Esophagus squamous epithelium (tissue), 5 donors: ENCODE measurements around the gene MXI1. TPM values are rescaled to one million over a fixed set of nuclear protein-coding genes. Genes with fewer than 3 reads are reported as not detected.
"Not testable (repeated sequence)": the region's sequence is repeated elsewhere in the genome, so short reads cannot be mapped to it uniquely, and the experiment has no call there.

Source experiments
- DNase-seq: peaks from one replicate; lab custom pipeline; 2025; lab: John Stamatoyannopoulos, UW
- H3K27ac ChIP-seq, 4 donors: fragments of 200-600 bp; sonication (generic); one replicate each; pipeline ENCODE4 v1.5.1; 2016 to 2019; ENCODE audit warnings: mild to moderate bottlenecking in 1 of 4
- H3K27me3 ChIP-seq, 4 donors: fragments of 200-600 bp; sonication (generic); 1 replicate in 3 of 4; 2 replicates in 1 of 4; pipeline versions ENCODE4 v1.5.1 to v1.6.0; 2017 to 2021; ENCODE audit warnings: antibody characterized with exemption in 1 of 4
- H3K36me3 ChIP-seq, 3 donors: fragments of 200-600 bp; sonication (generic); one replicate each; pipeline ENCODE4 v1.5.1; 2016 to 2019
- H3K4me1 ChIP-seq, 3 donors: fragments of 200-600 bp; sonication (generic); one replicate each; pipeline ENCODE4 v1.5.1; 2017 to 2019
- H3K4me3 ChIP-seq, 4 donors: fragments of 200-600 bp; sonication (generic); 1 replicate in 3 of 4; 2 replicates in 1 of 4; pipeline ENCODE4 v1.5.1; 2016 to 2019; ENCODE audit warnings: mild to moderate bottlenecking in 2 of 4, moderate library complexity in 1 of 4
- H3K9me3 ChIP-seq, 3 donors: fragments of 200-600 bp; sonication (generic); one replicate each; pipeline ENCODE4 v1.5.1; 2016 to 2019
- POLR2A ChIP-seq, 4 donors: fragments of 450-650 bp; IDR thresholded peaks; one replicate each; pipeline ENCODE4 v1.6.1; 2017; ENCODE audit warnings: antibody characterized with exemption in 4 of 4, mild to moderate bottlenecking in 4 of 4, moderate library complexity in 3 of 4
- WGBS, 2 donors: methylation state at CpG; one replicate each; pipeline ENCODE4 v1.1.5; 2018; 5-methylcytosine and 5-hydroxymethylcytosine counted together
- intact Hi-C: fragments of 100-400 bp; cut with DNase I; formaldehyde crosslinking; loops from one replicate; pipeline ENCODE4 v1.15.0; 2022
- total RNA-seq, 4 donors: library from RNA; depleted of rRNA; stranded (reverse); fragments of >200 nt; gene quantifications; one replicate each; pipeline ENCODE4 v1.1.0, GENCODE V29; 2016
- TF ChIP-seq, protein P1 (sequence below), 6 experiments: fragments of 450-650 bp in 4 of 6; fragments of 200-600 bp in 2 of 6; sonication (generic) in 2 of 6; IDR thresholded peaks; one replicate each; pipeline ENCODE4 v1.5.1; 2016 to 2019; ENCODE audit warnings: antibody characterized with exemption in 6 of 6, mild to moderate bottlenecking in 4 of 6, moderate library complexity in 4 of 6
- donor health status: DM: yes; HTN: yes; CAD: no.

Gene MXI1
- total RNA-seq, 4 donors from 2014 or later = 16.0 to 53.2 (median 35.0) TPM

DNA sequence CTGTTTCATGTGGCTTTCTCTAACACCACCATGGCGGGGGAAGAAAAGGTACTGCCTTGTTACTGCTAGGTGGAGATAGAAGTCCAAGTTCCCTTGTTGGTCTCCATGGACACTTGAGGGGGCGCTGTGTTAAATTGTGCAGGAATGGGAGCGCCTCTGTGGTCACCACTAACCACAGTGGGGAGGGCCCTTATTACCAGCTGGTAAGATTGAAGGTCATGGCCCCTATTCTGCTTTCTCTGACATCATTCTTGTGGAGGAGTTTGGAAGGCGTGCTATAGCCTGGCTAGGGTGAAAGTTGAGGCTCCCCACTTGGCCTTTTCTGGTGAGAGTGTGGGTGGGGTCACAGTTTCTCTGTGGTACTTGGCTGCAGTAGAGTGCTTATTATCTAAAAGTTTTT, 14.9 kb upstream of the MXI1 start:
- no peak for DNase-seq
- Histone ChIP-seq H3K27me3 (peaks cover 0 to 12% (median 0%) of the 10 kb centered on the region in 4 donors), H3K9me3 (no peaks in the 10 kb centered on the region), H3K4me1 (peaks cover 0 to 4% (median 2%) of the 10 kb centered on the region in 3 donors), H3K36me3 (no peaks in the 10 kb centered on the region), H3K27ac (no peak overlapping the region), H3K4me3 (no peak overlapping the region)
- intact Hi-C loops = no loop called here
- TF ChIP-seq, protein P1, sequence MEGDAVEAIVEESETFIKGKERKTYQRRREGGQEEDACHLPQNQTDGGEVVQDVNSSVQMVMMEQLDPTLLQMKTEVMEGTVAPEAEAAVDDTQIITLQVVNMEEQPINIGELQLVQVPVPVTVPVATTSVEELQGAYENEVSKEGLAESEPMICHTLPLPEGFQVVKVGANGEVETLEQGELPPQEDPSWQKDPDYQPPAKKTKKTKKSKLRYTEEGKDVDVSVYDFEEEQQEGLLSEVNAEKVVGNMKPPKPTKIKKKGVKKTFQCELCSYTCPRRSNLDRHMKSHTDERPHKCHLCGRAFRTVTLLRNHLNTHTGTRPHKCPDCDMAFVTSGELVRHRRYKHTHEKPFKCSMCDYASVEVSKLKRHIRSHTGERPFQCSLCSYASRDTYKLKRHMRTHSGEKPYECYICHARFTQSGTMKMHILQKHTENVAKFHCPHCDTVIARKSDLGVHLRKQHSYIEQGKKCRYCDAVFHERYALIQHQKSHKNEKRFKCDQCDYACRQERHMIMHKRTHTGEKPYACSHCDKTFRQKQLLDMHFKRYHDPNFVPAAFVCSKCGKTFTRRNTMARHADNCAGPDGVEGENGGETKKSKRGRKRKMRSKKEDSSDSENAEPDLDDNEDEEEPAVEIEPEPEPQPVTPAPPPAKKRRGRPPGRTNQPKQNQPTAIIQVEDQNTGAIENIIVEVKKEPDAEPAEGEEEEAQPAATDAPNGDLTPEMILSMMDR (IDR thresholded peaks at IDR 0.05) = no peak
- no peak for TF ChIP-seq POLR2A (IDR thresholded peaks at IDR 0.05)
- 68 to 73% methylated on average over 3 of the region's 4 CpGs for WGBS, 2 donors

DNA sequence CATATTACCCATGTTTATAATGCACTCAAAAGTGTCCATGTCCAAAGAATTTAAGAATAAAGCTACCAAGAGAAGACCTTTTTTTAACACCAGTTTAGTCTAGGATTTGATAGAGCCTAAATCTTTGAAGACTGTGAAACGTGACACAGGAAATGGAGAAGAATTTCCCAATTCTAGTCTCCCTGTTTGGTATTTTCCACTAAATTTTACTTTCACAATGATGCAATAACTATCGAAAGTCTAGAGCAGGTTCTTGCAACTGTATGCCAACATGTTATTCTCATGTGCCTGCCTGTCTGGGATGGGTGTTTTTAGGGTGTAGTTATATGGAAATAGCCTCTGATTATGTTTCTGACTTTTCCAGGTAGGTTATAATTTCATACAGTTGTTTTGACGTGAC, 6.9 kb upstream of the MXI1 start:
- peaks cover 0 to 4% (median 0%) of the 10 kb centered on the region in 3 donors for H3K4me1 ChIP-seq
- no peak for TF ChIP-seq POLR2A (IDR thresholded peaks at IDR 0.05)
- TF ChIP-seq, protein P1 (IDR thresholded peaks at IDR 0.05) = no peak
- H3K36me3 ChIP-seq = no peaks in the 10 kb centered on the region
- H3K4me3 ChIP-seq = no peak overlapping the region
- DNase-seq = no peak
- intact Hi-C loops = loop anchor here (10.0 kb wide), 1 partner anchor 56 kb away; no protein-coding TSS in a partner anchor
- 46 to 47% methylated on average over 3 of the region's 3 CpGs for whole genome bisulfite sequencing, 2 donors
- H3K27ac ChIP-seq = no peak overlapping the region
- H3K9me3 ChIP-seq = no peaks in the 10 kb centered on the region
- peaks cover 0 to 5% (median 0%) of the 10 kb centered on the region in 4 donors for H3K27me3 ChIP-seq

DNA sequence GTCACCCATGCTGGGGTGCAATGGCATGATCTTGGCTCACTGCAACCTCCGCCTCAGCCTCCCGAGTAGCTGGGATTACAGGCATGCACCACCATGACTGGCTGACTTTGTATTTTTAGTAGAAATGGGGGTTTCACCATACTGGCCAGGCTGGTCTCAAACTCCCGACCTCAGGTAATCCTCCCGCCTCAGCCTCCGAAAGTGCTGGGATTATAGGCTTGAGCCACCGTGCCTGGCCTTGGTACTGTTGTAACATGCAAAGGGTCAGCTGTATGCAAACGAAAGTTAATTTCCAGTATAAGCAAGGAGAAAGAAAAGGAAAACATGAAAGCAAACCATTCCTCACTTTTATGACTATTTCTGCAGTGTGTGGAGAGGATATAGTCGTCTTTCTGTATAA, 6.4 kb upstream of the MXI1 start:
- H3K9me3 ChIP-seq, H3K4me3 ChIP-seq, DNase-seq, H3K36me3 ChIP-seq, H3K27me3 ChIP-seq, H3K27ac ChIP-seq, H3K4me1 ChIP-seq: not testable (repeated sequence)
- intact Hi-C loops = loop anchor here (10.0 kb wide), 1 partner anchor 56 kb away; no protein-coding TSS in a partner anchor
- WGBS, 2 donors = 65 to 76% methylated on average over 7 to 8 of the region's 8 CpGs

DNA sequence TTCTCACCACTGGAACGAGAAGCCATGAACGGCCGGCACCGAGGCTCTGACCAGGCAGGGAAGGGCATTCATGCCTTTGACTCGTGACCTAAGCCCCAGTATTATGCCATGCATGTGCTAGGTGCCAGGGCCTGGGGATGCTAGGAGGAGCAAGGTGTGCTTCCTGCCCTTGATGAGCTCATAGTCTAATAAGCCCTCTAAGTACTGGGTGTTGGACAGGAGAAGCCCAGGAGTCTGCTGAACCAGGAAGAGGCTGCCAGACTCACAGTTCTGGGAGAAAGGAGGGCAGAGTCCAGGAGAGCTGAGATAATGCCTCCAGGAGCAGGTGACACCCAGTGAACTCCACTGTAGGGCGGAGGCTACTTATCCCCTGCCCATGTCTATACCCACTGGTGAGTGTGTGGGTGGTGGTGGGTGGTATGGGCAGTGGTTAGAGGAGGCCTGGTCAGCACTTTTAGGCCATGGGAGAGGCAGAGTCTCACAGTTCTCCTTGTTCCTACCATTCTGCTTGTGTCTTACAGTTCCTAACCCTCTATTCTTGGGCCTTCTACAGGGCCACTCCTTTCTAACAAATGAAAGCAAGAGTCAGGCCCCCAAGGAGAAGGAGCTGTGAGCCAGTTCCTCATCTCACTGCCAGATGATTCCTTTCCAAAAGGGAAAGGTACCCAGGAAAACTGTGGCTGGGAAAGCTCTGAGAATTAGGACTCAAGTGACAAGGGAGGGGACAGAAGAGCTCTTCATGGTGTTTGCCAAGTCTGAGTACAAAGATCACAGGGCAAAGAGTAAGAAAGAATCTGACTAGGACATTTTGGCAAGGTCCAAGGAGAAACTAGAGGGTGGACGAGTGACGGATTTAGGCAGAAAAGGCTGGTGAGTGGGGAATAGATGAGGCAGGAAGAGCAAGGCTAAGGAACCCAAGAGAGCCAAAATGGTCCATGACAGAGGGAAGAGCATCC, 3.6 kb upstream of the MXI1 start:
- peaks cover 0 to 14% (median 5%) of the 10 kb centered on the region in 3 donors for H3K4me1 ChIP-seq
- peak overlapping the region in 2 of 4 donors; percentile 7 to 33 for H3K27ac ChIP-seq
- intact Hi-C loops = loop anchor here (10.0 kb wide), 1 partner anchor 59 kb away; no protein-coding TSS in a partner anchor
- WGBS, 2 donors = 82 to 83% methylated on average over 8 of the region's 8 CpGs
- no peaks in the 10 kb centered on the region for H3K27me3 ChIP-seq
- TF ChIP-seq, protein P1 (IDR thresholded peaks at IDR 0.05) = no peak
- no peak for TF ChIP-seq POLR2A (IDR thresholded peaks at IDR 0.05)
- DNase-seq = no peak
- H3K4me3 ChIP-seq = no peak overlapping the region
- H3K36me3 ChIP-seq = no peaks in the 10 kb centered on the region
- no peaks in the 10 kb centered on the region for H3K9me3 ChIP-seq

DNA sequence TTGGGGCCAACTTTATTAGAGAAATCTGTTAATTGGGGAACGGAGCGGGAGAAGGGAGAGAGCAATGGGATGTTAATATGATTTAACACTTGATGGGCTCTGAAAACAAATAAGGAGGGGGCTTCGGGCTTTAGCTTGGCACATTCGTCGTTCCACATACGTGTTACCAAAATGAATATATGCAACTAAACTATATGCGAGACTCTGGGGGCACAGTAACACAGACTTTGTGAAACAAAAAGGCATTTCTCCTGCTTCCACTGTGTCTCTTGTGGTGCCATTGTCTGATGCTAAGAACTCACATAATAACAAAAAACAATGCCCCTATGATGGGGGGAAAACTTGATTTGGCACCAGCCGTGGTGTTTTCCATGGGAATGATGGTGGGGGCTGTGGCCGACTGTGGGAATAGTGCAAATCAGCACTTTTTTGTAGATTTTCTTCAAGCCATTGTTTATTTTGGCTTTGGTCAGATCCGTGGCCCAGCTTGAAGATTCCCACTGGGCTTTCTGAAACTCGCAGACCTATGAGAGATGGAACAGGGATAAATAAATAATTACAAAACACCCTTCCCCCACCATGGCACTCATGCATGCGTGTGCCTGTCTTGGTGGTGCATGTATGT, 2.2 kb upstream of the MXI1 start:
- no peak for DNase-seq
- WGBS, 2 donors = 83% methylated on average over 12 of the region's 12 CpGs
- TF ChIP-seq, protein P1 (IDR thresholded peaks at IDR 0.05) = no peak
- TF ChIP-seq POLR2A (IDR thresholded peaks at IDR 0.05) = no peak
- no peaks in the 10 kb centered on the region for H3K36me3 ChIP-seq
- no peaks in the 10 kb centered on the region for H3K27me3 ChIP-seq
- H3K9me3 ChIP-seq = no peaks in the 10 kb centered on the region
- H3K4me3 ChIP-seq = no peak overlapping the region
- no peak overlapping the region for H3K27ac ChIP-seq
- H3K4me1 ChIP-seq = peaks cover 0 to 17% (median 5%) of the 10 kb centered on the region in 3 donors
- intact Hi-C loops = loop anchor here (10.0 kb wide), 1 partner anchor 60 kb away; no protein-coding TSS in a partner anchor
